Colonic mucosa (tissue), 4 donors: ENCODE results near the gene SLC9B1. TPM values are rescaled to one million over a fixed set of nuclear protein-coding genes. Genes with fewer than 3 reads are reported as not detected.
"Not testable (repeated sequence)": the region's sequence is repeated elsewhere in the genome, so short reads cannot be mapped to it uniquely, and the experiment has no call there.

Experiments used
- DNase-seq: peaks from one replicate; pipeline ENCODE4 v3.0.0-alpha.2; 2020
- H3K27ac ChIP-seq: fragments of 200-600 bp; one replicate; pipeline ENCODE4 v1.8.0; 2021
- H3K27me3 ChIP-seq: fragments of 200-600 bp; one replicate; pipeline ENCODE4 v1.8.0; 2021
- H3K36me3 ChIP-seq: fragments of 200-600 bp; one replicate; pipeline ENCODE4 v1.8.0; 2021
- H3K4me1 ChIP-seq: fragments of 200-600 bp; one replicate; pipeline ENCODE4 v1.8.0; 2021; ENCODE audit warnings: mild to moderate bottlenecking
- H3K4me3 ChIP-seq: fragments of 200-600 bp; one replicate; pipeline ENCODE4 v1.8.0; 2021
- H3K9ac ChIP-seq, 2 donors: one replicate each; pipeline ENCODE4 v1.7.0; 2013; ENCODE audit warnings: control low read depth in 2 of 2, low read depth in 2 of 2, low read length in 2 of 2
- H3K9me3 ChIP-seq: fragments of 200-600 bp; one replicate; pipeline ENCODE4 v1.8.0; 2021
- intact Hi-C: fragments of 100-400 bp; cut with DNase I; formaldehyde crosslinking; loops from one replicate; pipeline ENCODE4 v1.14.1; 2022
- total RNA-seq, 2 donors: library from RNA; stranded (reverse); fragmentation: NEBNext Ultra II Directional in 1 of 2; extraction: Animal tissue kit (Norgen Biotek cat#: 25700) in 1 of 2; gene quantifications; one replicate each; pipeline ENCODE4 v1.2.1, GENCODE V29; 2021
- TF ChIP-seq, protein P1 (sequence below): fragments of 200-600 bp; IDR thresholded peaks from one replicate; pipeline ENCODE4 v1.8.0; 2022; ENCODE audit warnings: antibody characterized with exemption, mild to moderate bottlenecking
- donor health status: healthy.
- donor health status: DM: no; HTN: no; CAD: no.
- donor health status: DM: no; HTN: no; CAD: no.

Gene SLC9B1
- total RNA-seq, 2 donors from 2014 or later = not detected

DNA sequence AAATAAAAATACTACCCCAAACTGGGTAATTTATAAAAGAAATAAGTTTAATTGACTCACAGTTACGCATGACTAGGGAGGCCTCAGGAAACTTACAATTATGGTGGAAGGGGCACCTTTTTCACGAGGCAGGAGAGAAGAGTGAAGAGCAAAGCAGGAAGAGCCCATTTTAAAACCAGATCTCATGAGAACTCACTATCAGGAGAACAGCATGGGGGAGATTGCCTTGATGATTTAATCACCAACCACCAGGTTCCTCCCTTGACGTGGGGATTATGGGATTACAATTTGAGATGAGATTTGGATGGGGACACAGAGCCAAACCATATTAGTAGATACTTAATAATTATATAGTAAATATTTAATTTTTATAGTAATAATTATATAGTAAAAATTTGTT, 140.6 kb downstream of the SLC9B1 start:
- no peak for DNase-seq
- no peak overlapping the region for H3K9ac ChIP-seq
- intact Hi-C loops = no loop called here
- no peak overlapping the region for H3K4me3 ChIP-seq
- no peaks in the 10 kb centered on the region for H3K36me3 ChIP-seq
- no peaks in the 10 kb centered on the region for H3K4me1 ChIP-seq
- no peaks in the 10 kb centered on the region for H3K27me3 ChIP-seq
- no peak overlapping the region for H3K27ac ChIP-seq
- TF ChIP-seq, protein P1, sequence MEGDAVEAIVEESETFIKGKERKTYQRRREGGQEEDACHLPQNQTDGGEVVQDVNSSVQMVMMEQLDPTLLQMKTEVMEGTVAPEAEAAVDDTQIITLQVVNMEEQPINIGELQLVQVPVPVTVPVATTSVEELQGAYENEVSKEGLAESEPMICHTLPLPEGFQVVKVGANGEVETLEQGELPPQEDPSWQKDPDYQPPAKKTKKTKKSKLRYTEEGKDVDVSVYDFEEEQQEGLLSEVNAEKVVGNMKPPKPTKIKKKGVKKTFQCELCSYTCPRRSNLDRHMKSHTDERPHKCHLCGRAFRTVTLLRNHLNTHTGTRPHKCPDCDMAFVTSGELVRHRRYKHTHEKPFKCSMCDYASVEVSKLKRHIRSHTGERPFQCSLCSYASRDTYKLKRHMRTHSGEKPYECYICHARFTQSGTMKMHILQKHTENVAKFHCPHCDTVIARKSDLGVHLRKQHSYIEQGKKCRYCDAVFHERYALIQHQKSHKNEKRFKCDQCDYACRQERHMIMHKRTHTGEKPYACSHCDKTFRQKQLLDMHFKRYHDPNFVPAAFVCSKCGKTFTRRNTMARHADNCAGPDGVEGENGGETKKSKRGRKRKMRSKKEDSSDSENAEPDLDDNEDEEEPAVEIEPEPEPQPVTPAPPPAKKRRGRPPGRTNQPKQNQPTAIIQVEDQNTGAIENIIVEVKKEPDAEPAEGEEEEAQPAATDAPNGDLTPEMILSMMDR = no peak
- no peaks in the 10 kb centered on the region for H3K9me3 ChIP-seq

DNA sequence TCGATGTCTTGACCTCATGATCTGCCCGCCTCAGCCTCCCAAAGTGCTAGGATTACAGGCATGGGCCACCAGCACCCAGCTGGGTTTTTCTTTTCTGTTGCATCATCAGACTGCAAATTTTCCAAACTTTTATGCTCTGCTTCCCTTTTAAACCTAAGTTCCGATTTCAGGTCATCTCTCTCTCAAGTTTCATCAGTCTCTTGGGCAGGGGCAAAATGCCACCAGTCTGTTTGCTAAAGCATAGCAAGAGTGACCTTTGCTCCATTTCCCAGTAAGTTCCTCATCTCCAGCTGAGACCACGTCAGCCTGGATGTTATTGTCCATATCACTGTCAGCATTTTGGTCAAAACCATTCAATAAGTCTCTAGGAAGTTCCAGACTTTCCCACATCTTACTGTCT, 141.2 kb downstream of the SLC9B1 start:
- DNase-seq = peak; percentile 38
- H3K27ac ChIP-seq, intact Hi-C loops: not testable (repeated sequence)

DNA sequence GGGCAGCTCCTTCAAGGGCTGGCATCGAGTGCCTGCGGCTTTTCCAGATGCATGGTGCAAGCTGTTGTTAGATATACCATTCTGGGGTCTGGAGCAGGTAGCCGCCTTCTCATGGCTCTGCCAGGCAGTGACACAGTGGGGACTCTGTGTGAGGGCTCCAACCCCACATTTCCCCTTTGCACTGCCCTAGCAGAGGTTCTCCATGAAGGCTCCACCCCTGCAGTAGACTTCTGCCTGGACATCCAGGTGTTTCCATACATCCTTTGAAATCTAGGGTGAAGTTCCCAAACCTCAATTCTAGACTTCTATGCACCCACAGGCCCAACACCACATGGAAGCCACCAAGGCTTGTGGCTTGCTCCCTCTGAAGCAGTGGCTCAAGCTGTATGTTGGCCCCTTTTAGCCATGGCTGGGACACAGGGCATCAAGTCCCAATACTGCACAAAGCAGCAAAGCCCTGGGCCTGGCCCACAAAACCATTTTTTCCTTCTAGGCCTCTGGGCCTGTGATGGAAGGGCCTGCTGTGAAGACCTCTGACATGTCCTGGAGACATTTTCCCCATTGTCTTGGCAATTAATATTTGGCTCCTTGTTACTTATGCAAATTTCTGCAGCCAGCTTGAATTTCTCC, 141.9 kb downstream of the SLC9B1 start:
- DNase-seq, H3K9me3 ChIP-seq, H3K36me3 ChIP-seq, H3K27ac ChIP-seq, H3K4me3 ChIP-seq, H3K9ac ChIP-seq, H3K27me3 ChIP-seq, intact Hi-C loops, H3K4me1 ChIP-seq: not testable (repeated sequence)

More for the DNA sequence above, 141.2 kb downstream of the SLC9B1 start:
- H3K36me3 ChIP-seq, H3K27me3 ChIP-seq, H3K4me3 ChIP-seq, H3K9me3 ChIP-seq, H3K4me1 ChIP-seq, H3K9ac ChIP-seq: not testable (repeated sequence)

DNA sequence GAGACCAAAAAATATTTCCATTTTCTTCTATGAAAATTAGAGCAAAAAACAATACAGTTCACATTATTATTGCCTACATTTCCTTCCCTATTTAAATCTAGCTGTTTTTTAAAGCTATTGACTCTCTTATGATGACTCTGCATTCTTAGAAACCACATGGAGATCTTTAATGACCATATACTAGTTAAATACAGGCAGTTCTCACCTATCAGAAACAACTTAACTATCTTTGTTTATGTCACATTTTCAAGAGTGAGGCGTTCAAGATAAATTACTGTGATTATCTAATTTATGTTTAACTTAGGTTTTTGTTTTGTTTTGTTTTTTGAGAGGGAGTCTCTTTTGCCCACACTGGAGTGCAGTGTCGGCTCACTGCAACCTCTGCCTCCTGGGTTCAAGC, 147.7 kb downstream of the SLC9B1 start:
- Histone ChIP-seq H3K9ac (no peak overlapping the region), H3K27ac (no peak overlapping the region), H3K9me3 (no peaks in the 10 kb centered on the region), H3K36me3 (no peaks in the 10 kb centered on the region), H3K4me3 (no peak overlapping the region), H3K27me3 (no peaks in the 10 kb centered on the region), H3K4me1 (no peaks in the 10 kb centered on the region)
- no peak for DNase-seq
- intact Hi-C loops = no loop called here
- TF ChIP-seq, protein P1 = no peak

DNA sequence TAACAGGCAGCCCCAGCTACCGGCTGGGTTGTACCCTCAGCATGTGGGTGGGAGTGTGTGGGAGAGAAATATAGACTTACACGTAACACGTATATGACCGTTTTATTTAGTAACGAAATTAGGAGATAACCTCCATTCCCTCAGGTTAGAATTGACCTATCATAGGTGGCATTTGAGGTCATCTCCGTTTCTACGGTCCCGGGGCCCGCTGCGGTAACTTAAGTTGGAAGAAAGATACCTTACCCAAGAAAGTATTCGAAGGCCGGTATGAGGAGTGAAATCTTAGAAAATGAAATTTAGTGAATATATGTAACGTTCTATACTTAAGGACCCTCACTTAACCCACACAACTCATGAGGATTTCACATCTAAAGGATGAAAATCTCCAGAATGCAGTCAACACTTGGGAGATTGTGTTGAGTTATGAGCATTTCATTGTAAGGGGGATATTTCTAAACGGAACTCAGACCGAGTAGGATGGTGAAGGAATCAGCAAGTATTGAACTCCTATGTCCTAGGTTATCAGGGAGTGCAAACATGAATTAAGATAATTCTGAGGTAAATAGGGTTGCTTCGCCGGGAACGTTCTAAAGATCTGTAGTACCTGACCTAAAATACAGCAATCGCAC, 149.8 kb downstream of the SLC9B1 start:
- peak overlapping the region; percentile 72 to 75 for H3K9ac ChIP-seq
- TF ChIP-seq, protein P1 = no peak
- H3K9me3 ChIP-seq = no peaks in the 10 kb centered on the region
- DNase-seq = peak; percentile 29
- intact Hi-C loops = loop anchor here (5.0 kb wide), 1 partner anchor 42 kb away; the partner anchor contains the start of gene UBE2D3
- H3K4me1 ChIP-seq = no peaks in the 10 kb centered on the region
- H3K4me3 ChIP-seq = peak overlapping the region; percentile 52
- H3K27ac ChIP-seq = peak overlapping the region; percentile 97
- no peaks in the 10 kb centered on the region for H3K36me3 ChIP-seq
- no peaks in the 10 kb centered on the region for H3K27me3 ChIP-seq

DNA sequence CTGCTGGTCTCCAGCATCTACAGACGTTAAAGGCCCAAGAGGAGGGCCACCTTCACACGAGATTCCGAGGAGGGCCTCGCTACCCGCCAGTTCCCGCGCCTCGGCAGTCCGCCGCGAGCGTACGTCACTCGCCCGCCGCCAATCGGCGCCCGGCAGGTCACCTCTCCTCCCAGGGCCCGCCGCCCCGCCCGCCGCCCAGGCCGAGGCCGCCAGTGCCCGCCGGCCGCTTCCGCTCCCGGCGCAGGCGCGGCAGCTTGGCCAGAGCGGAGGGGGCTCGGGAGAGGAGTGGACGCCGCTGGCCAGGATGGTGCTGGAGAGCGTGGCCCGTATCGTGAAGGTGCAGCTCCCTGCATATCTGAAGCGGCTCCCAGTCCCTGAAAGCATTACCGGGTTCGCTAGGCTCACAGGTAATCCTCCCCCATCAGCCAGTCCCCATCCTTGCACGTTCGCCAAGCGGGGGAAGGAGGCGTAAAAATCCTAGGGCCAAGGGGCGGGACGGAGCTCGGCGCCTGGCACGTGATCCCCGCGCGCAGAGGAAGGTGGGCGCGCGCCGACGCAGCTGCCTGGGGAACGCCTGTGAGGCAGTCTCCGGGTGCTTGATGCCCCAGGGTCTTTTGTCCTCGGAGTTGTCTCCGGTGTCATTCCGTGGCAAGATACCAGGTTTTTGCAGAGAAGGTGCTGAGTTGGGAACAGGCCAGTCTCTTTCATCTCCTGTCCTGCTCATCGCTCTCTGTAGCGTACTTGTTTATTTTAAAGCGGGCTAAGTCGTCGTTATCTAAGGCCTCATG, 150.5 kb downstream of the SLC9B1 start, which contains the start of gene CISD2:
TSS of gene CISD2 (plus strand) at position 212 of the 788 bp plus-strand sequence. CDS start at position 305, 93 bp downstream.
- no peaks in the 10 kb centered on the region for H3K4me1 ChIP-seq
- no peaks in the 10 kb centered on the region for H3K36me3 ChIP-seq
- intact Hi-C loops = loop anchor here (5.0 kb wide), 1 partner anchor 42 kb away; the partner anchor contains the start of gene UBE2D3
- peak within 1 kb of the TSS; percentile 97 for H3K27ac ChIP-seq
- H3K9me3 ChIP-seq = no peaks in the 10 kb centered on the region
- DNase-seq = peak; percentile 93
- H3K4me3 ChIP-seq = peak within 1 kb of the TSS; percentile 52
- H3K27me3 ChIP-seq = no peaks in the 10 kb centered on the region
- peak within 1 kb of the TSS; percentile 72 to 75 for H3K9ac ChIP-seq
- TF ChIP-seq, protein P1 = no peak
